ENCODE measurements around the gene DNAH9.

Gene DNAH9

GRCh38 chr17:11840052-11840451 is 241.8 kb downstream of the DNAH9 start:
- no peak overlapping the region for H3K4me3 ChIP-seq (ENCODE audit: low read depth, low read length)
- DNase-seq (ENCODE audit: low read depth, low spot score): no peak
- TF ChIP-seq CTCF (IDR thresholded peaks at IDR 0.05; ENCODE audit: low read depth, low read length): no peak
- in situ Hi-C loops (cut with HindIII; ENCODE audit: low sequenced_read_pairs): no loop called here

- DNase-seq (ENCODE audit: low read depth, low spot score): no peak
- no peak overlapping the region for H3K4me3 ChIP-seq (ENCODE audit: low read depth, low read length)
- TF ChIP-seq CTCF (IDR thresholded peaks at IDR 0.05; ENCODE audit: low read depth, low read length): no peak
- in situ Hi-C loops (cut with HindIII; ENCODE audit: low sequenced_read_pairs): no loop called here
Observed at GRCh38 chr17:11840831-11841230, 242.6 kb downstream of the DNAH9 start.

- no peak for TF ChIP-seq CTCF (IDR thresholded peaks at IDR 0.05; ENCODE audit: low read depth, low read length)
- no peak for DNase-seq (ENCODE audit: low read depth, low spot score)
Observed at GRCh38 chr17:11848330-11848729, 250.1 kb downstream of the DNAH9 start.

GRCh38 chr17:11852231-11852630 is 254.0 kb downstream of the DNAH9 start:
- TF ChIP-seq CTCF (IDR thresholded peaks at IDR 0.05; ENCODE audit: low read depth, low read length): no peak
- in situ Hi-C loops (cut with HindIII; ENCODE audit: low sequenced_read_pairs): no loop called here
- DNase-seq (ENCODE audit: low read depth, low spot score): no peak
- H3K4me3 ChIP-seq (ENCODE audit: low read depth, low read length): no peak overlapping the region

More at GRCh38 chr17:11848330-11848729, 250.1 kb downstream of the DNAH9 start:
- in situ Hi-C loops (cut with HindIII; ENCODE audit: low sequenced_read_pairs): no loop called here
- H3K4me3 ChIP-seq (ENCODE audit: low read depth, low read length): no peak overlapping the region

- in situ Hi-C loops (cut with HindIII; ENCODE audit: low sequenced_read_pairs): no loop called here
- TF ChIP-seq CTCF (IDR thresholded peaks at IDR 0.05; ENCODE audit: low read depth, low read length): no peak
- no peak for DNase-seq (ENCODE audit: low read depth, low spot score)
- no peak overlapping the region for H3K4me3 ChIP-seq (ENCODE audit: low read depth, low read length)
Observed at GRCh38 chr17:11852912-11853311, 254.6 kb downstream of the DNAH9 start.

- in situ Hi-C loops (cut with HindIII; ENCODE audit: low sequenced_read_pairs): no loop called here
- DNase-seq (ENCODE audit: low read depth, low spot score): peak; percentile 19
- H3K4me3 ChIP-seq (ENCODE audit: low read depth, low read length): no peak overlapping the region
- no peak for TF ChIP-seq CTCF (IDR thresholded peaks at IDR 0.05; ENCODE audit: low read depth, low read length)
Observed at GRCh38 chr17:11853321-11854151, 255.3 kb downstream of the DNAH9 start.
